Stimulated activated CD8-positive, alpha-beta memory T cell treated with anti-CD3 and anti-CD28 coated beads, Interleukin-12 subunit alpha, Interleukin-12 subunit beta, amount 100 ng/mL, for 24 hours (primary cell): ENCODE results near the gene RNU6-9.
A peak's percentile ranks its signal among the peaks of the same experiment; 100 is the strongest.
"Not testable (repeated sequence)": the region's sequence is repeated elsewhere in the genome, so short reads cannot be mapped to it uniquely, and the experiment has no call there.

Experiments used
- DNase-seq: peaks from one replicate; pipeline ENCODE4 v3.0.0-alpha.2; 2020; ENCODE audit errors: extremely low read depth

RNU6-9 gene

GRCh38 chr19:861756-862580 lies 31.3 kb upstream of the RNU6-9 start:
- DNase-seq = no peak

GRCh38 chr19:862581-863314 lies 30.5 kb upstream of the RNU6-9 start:
- DNase-seq = no peak

DNA sequence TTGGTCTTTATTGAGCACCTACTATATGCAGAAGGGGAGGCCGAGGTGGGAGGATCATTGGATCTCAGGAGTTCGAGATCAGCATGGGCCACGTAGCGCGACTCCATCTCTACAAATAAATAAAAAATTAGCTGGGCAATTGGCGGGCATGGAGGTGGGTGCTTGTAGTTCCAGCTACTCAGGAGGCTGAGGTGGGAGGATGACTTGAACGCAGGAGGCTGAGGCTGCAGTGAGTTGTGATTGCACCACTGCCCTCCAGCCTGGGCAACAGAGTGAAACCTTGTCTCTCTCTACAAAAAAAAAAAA lies 30.0 kb upstream of the RNU6-9 start:
- DNase-seq = no peak

DNA sequence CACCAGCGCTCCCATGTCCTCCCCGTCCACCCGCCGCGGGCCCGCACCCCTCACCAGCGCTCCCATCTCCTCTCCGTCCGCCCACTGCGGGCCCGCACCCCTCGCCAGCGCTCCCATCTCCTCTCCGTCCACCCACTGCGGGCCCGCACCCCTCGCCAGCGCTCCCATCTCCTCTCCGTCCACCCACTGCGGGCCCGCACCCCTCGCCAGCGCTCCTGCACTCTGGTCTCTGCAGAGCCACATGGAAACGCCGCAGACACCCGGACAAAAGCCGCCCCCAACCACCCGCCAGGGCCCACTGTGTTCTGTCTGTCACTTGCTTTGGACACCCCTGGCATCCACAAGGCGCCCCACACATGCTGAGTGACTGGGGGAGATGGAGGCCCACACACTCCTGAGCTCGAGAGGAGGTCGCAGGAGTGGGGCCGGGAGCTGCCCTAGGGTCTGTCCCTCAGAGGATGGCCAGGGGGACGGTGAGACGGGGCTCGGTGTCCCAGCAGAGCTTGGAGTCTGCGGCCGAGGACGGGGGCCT lies 26.4 kb upstream of the RNU6-9 start:
- DNase-seq = no peak

DNA sequence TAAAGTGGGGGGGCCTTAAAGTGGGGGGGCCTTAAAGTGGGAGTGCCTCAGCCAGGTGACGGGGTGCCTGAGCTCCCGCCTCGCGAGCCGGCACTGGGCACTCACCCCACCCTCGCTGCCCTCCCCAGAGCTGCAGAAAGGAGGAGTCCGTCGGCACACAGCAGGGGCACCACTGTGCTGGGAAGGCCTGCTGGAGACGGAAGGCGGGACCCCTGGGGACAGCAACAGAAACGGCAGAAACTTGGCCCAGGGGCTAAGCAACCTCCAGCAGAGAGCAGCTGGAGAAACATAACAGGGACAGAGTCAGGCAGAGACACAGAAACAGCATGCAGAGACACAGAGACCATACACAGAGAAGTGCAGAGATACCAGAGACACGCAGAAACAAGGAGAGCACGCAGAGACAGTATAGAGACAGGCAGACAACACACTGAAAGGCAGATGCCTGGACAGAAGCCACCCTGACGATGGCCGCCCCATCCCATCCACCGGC lies 25.9 kb upstream of the RNU6-9 start:
- no peak for DNase-seq

DNA sequence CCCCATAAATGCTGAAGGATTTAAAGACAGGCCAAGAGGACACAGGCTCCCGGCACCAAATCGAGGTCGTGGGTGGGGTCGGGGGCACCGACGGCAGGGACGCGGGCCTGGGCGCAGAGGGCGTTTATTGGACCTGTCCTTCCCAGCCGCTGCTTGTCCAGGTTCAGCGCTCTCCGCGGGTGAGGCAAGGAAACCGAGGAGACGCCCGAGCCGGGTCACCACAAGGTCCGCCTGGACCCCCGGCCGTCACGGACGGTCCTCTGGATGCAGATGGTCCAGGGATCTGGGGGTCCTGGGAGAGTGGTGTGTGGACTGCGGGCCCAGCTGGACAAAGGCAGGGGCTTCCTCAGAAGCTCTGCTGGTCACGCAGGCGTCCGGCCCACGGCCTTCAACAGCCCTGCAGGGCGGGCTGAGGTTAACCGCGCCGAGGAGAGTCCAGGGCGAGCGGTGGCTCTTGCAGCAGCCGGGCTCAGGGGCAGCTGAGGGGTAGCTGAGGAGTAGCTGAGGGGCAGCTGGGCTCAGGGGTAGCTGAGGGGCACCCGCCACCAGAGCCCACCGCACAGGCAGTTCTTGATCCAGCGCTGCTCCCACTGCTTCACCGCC lies 25.3 kb upstream of the RNU6-9 start:
- DNase-seq = no peak

DNA sequence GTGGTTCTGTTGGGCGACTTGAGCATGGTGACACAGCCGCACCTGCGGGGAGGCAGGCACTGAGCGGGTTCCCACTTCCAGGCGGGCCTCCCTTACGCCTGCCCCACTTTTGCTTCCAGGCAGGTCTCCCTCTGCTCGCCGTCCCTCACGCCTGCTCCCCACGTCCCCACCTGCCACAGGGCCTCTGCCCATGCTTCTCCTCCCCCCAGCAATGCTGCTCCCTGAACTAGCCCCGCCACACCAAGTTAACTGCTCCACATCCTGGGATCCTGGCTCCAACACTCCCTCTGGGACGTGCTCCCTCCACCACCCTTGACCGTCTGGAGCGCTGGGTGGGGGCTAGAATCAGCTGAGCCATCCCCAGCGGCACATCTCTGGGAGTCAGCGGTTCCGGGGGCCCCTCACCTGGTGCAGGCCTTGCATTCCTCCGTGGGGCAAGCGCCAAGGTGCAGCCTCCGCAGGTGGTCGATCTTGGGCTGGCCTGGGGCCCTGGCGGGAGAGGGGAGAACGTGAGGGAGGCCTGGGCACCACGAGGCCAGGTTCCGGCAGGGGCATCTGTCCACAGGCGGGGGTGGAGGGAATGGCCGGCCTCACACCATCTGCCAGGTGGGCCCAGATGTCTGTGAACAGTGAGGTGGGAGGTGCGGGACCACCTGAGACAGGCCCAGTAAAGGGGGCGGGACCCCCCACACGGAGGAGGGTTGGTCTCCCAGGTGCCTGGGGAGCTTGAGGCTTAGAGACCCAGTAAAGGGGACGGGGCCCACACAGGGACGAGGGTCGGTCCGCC lies 24.6 kb upstream of the RNU6-9 start:
- DNase-seq = no peak

GRCh38 chr19:869245-870177 lies 23.8 kb upstream of the RNU6-9 start:
- DNase-seq = no peak

GRCh38 chr19:870314-870713 lies 23.0 kb upstream of the RNU6-9 start:
- DNase-seq = no peak

DNA sequence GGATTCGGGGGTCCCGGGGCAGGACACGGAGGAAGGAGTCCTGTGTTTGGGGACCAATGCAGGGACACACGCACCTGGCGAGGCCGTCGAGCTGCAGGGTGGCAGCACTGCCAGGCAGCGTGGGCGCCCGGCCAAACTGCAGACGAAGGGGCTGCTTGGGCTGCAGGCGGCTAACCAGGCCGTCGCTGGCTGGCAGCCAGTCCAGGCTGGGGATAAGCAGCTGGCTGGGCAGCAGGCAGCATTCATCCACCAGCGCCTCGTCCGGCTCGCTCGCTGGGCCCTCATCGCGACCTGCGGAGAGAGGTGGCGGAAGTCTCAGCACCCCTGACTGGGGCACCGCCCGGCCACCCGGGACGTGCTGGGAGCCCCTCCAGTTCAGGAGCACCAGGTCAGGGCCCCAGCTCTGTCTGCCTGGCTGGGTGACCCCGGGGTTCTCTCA lies 22.3 kb upstream of the RNU6-9 start:
- DNase-seq = no peak

DNA sequence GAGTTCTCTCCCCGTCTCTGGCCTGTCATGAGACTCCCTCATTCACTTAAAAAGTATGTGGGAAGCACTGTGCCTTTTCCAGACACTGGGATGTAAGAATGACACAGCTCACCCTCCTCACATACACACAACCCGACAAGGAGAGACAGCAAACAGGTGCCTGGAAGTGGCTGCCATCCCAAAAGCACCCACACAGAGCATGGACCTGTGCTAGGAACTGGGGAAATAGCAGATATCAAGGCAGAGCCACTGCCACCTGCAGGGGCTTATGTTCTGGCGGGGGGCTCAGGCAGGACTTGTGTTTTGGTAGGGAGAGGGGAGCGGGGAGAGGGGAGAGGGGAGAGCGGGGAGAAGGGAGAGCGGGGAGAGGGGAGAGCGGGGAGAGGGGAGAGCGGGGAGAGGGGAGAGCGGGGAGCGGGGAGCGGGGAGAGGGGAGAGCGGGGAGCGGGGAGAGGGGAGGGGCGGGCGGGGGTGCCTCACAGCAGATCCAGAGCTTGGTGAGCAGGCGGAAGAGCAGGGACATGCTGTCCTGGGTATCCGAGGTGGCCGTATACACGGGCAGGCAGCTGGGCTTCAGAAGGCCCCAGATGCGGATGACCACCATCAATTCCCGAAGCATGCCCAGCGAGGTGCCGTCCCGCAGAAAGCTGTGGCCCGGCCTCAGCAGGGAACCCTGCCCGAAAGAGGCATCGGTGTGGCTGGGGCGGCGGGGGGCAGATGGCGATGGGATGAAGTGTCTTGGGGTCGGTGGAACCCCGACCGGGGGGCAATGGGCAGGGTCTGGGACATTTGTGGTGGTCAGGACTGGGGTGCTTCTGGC lies 21.6 kb upstream of the RNU6-9 start:
- no peak for DNase-seq

DNA sequence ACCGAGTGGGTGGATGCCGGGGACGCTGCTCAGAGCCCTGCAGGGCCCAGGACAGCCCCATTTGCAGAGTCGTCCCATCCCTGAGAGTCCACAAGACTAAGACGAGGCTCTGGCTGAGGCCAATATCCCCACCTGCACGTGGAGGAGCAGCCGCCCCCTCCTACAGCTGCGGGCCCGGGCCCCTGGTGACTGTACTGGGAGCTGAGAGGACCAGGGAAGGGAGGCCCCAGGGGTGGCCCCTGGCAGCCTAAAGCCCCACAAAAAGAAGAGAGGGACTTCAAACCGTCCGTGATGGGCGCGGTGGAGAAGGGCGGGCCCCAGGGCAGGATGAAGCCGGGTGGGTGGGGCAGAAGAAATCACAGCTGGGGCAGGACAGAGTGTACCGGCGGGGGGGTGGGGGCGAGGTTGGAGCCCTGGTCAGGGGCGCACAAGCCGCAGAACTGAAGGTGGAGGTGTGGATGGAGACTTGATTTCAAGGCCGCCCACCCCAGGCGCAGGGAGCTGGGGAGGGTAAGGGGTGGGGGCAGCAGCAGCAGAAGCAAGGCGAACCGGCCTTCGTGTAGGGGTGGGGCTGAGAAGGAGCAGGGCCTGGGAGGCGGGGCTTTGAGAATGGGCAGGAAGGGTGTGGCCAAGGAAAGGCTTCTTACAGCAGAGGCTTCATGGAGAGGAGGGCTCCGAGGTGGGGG lies 20.9 kb upstream of the RNU6-9 start:
- DNase-seq = peak; percentile 64

GRCh38 chr19:873084-873483 lies 20.2 kb upstream of the RNU6-9 start:
- DNase-seq = no peak

DNA sequence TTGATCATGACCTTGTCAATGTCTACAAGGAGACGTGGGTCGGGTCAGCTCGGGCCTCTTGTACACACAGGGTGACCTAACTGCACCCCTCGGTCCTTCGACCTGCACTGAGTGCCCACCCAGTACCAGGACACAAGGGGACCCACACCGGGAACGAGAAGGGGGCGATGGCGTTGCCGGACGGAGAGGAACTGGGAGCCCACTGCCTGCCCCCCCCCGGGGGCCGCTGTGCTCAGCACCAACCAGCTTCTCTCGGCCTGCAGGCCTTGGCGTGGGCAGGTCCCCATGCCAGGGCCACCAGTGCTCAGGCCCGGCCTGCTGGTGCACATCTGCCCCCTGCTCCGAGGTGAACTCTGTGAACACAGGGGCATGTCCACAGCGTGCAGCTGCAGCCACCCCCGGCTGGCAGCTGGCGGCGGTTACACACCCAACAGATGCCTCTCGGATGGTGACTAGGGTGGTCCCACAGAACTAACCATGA lies 19.7 kb upstream of the RNU6-9 start:
- no peak for DNase-seq

DNA sequence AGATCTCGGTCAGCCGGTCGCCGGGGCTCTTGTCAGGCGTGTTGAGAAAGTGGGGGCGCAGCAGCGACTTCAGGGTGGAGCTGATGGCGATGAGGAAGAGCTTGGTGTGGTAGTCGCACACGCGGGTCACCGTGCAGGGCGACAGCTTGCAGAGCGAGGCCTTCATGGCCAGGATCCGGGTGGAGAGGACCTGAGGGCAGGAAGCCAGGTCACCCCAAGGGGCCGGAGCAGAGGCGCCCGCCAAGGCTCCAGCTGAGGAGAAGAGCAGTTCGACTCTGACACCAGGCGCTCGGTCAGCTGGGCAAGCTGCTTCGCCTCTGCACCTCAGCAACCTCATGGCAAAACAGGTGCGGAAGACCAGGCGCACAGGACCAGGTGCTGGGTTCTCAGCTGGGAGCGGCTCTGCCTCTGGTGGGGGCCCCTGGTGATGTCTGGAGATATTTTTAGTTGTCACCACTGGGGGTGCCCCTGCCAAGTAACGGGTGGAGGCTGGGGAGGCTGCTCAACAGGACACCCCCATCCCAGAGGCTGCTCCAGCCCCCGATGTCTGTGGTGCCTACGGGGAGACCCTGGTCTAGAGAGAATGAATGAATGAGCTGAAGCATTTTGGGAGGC lies 17.9 kb upstream of the RNU6-9 start:
- DNase-seq = no peak

GRCh38 chr19:876089-876488 lies 17.2 kb upstream of the RNU6-9 start:
- no peak for DNase-seq

DNA sequence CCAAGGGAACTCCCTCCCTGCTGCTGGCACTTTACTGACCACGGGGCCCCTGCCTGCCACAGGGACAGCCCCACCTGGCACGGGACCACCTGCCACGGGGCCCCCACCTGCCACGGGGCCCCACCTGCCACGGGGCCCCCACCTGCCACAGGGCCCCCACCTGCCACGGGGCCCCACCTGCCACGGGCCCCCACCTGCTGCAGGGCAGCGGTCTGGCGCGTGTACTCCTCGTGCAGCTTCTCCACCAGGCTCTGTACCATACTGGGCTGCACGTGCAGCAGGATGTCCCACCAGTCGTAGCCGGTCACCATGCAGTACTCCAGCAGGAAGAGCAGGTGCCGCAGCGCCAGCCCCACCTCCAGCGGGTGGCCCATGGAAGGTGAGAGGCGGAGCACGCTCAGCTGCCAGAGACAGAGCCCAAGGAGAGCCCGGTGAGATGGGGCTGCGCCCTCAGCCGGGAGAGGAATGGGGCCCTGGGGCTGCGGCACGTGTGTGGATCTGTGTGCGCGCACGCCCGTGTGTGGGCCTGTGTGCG lies 16.4 kb upstream of the RNU6-9 start:
- no peak for DNase-seq

- DNase-seq = not testable (repeated sequence)
Measured at GRCh38 chr19:877992-878660, 15.2 kb upstream of the RNU6-9 start.
